Neural crest cell (in vitro differentiated cells): Measurements from ENCODE around the gene LPIN2. TPM values are rescaled to one million over a fixed set of nuclear protein-coding genes. Genes with fewer than 3 reads are reported as not detected.
A peak's percentile ranks its signal among the peaks of the same experiment; 100 is the strongest.

Source experiments
- DNase-seq: peaks from one replicate; pipeline ENCODE4 v3.0.0; 2021; ENCODE audit warnings: low read depth, mixed read lengths, low spot score
- H3K27ac Mint-ChIP-seq: one replicate; pipeline ENCODE4 v1.8.0; 2021; ENCODE audit warnings: mild to moderate bottlenecking, mixed read lengths; ENCODE audit not compliant: unreplicated experiment
- H3K27me3 Mint-ChIP-seq: 2 replicates; pipeline ENCODE4 v1.8.0; 2021; ENCODE audit warnings: low read depth, mild to moderate bottlenecking, mixed read lengths
- H3K36me3 Mint-ChIP-seq: 2 replicates; pipeline ENCODE4 v1.8.0; 2021; ENCODE audit warnings: low read depth, mild to moderate bottlenecking, mixed read lengths
- H3K4me1 Mint-ChIP-seq: 2 replicates; pipeline ENCODE4 v1.8.0; 2021; ENCODE audit warnings: mixed read lengths
- H3K4me3 Mint-ChIP-seq: one replicate; pipeline ENCODE4 v1.8.0; 2021; ENCODE audit warnings: mild to moderate bottlenecking, mixed read lengths
- H3K9me3 Mint-ChIP-seq: 2 replicates; pipeline ENCODE4 v1.8.0; 2021; ENCODE audit warnings: mixed read lengths
- CTCF ChIP-seq: fragments of 200-600 bp; sonication (generic); conservative IDR thresholded peaks from 2 replicates; pipeline ENCODE4 v1.5.0; 2021; ENCODE audit warnings: antibody characterized with exemption, mild to moderate bottlenecking
- long read RNA-seq: library from polyadenylated mRNA; unstranded; transcript quantifications from one replicate; pipeline ENCODE4 v2.0.0, GENCODE V29; 2020
- total RNA-seq: library from RNA; stranded (reverse); gene quantifications from 2 replicates; pipeline ENCODE4 v1.2.1, GENCODE V29; 2021

The LPIN2 gene
- 22.5 and 22.6 TPM in 2 replicates for total RNA-seq
- long read RNA-seq, partial matches to known transcripts, result 6 of 16 reads
- long read RNA-seq, other reads (novel, unspliced or antisense), result 10 of 16 reads

GRCh38 chr18:3013024-3013804, at the start of gene LPIN2:
Gene LPIN2 (minus strand): TSS chr18:3013144. CDS start chr18:2960840, 52,304 bp downstream.
- Mint-ChIP-seq H3K4me3 (peak within 1 kb of the TSS; percentile 94), H3K4me1 (peaks cover 35% of the 10 kb centered on the region), H3K27me3 (no peaks in the 10 kb centered on the region), H3K27ac (peak within 1 kb of the TSS; percentile 95), H3K36me3 (peaks cover 8% of the 10 kb centered on the region), H3K9me3 (no peaks in the 10 kb centered on the region)
- TF ChIP-seq CTCF, result no peak
- DNase-seq, result peak; percentile 94

GRCh38 chr18:3061581-3062312, 48.8 kb upstream of the LPIN2 start:
- H3K27me3 Mint-ChIP-seq, result no peaks in the 10 kb centered on the region
- H3K27ac Mint-ChIP-seq, result no peak overlapping the region
- no peak for DNase-seq
- H3K4me3 Mint-ChIP-seq, result no peak overlapping the region
- TF ChIP-seq CTCF, result no peak
- no peaks in the 10 kb centered on the region for H3K9me3 Mint-ChIP-seq
- H3K36me3 Mint-ChIP-seq, result no peaks in the 10 kb centered on the region
- peaks cover 39% of the 10 kb centered on the region for H3K4me1 Mint-ChIP-seq

DNA sequence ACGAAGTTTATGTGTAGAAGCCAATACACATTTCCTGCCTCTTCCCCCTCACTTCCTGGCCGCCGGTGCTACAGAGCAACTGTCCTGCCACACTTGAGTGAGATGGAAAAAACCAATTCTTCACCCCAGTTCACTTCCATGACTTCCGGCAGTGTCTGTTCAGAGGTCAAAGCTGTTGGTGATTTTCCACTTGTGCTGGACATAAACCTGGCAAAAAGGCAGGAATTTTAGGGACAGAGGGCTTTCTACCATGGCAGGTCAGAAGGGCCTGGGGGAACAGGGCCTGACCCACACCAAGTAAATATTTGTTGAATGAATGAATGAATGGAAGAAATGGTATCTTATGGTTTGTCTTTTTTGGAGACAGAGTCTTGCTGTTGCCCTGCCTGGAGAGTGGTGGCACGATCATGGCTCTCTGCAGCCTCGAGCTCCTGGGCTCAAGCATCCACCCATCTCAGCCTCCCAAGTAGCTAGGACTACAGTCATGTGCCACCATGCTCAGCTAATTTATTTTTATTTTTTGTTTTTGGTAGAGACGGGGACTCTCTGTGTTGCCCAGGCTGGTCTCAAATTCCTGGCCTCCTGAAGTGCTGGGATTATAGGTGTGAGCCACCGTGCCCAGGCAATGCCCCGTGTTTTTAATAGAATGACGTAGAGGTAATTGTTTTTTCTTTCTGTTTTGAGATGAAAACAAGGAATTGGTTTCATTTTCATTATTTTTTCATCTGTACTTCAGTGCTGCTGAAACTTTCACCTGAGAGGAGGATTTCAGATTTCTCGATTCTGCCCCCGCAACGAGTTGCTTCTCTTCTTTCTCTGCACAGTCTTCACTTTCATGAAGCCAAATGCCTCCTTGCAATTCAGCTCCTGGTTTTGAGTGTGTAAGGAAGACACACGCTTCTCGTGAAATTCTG, 48.0 kb upstream of the LPIN2 start:
- no peak for TF ChIP-seq CTCF
- Mint-ChIP-seq H3K9me3 (no peaks in the 10 kb centered on the region), H3K27ac (no peak overlapping the region), H3K36me3 (no peaks in the 10 kb centered on the region), H3K4me1 (peaks cover 43% of the 10 kb centered on the region), H3K4me3 (no peak overlapping the region), H3K27me3 (no peaks in the 10 kb centered on the region)
- no peak for DNase-seq

GRCh38 chr18:3059272-3059671, 46.3 kb upstream of the LPIN2 start:
- H3K27me3 Mint-ChIP-seq, result no peaks in the 10 kb centered on the region
- peaks cover 2% of the 10 kb centered on the region for H3K9me3 Mint-ChIP-seq
- H3K27ac Mint-ChIP-seq, result no peak overlapping the region
- H3K36me3 Mint-ChIP-seq, result peaks cover 2% of the 10 kb centered on the region
- no peak overlapping the region for H3K4me3 Mint-ChIP-seq
- no peak for DNase-seq
- no peak for TF ChIP-seq CTCF
- H3K4me1 Mint-ChIP-seq, result peaks cover 43% of the 10 kb centered on the region
